ENCODE data around the gene HTR6. TPM values are rescaled to one million over a fixed set of nuclear protein-coding genes. Genes with fewer than 3 reads are reported as not detected.
A peak's percentile ranks its signal among the peaks of the same experiment; 100 is the strongest.

The HTR6 gene
- not detected in 2 replicates for total RNA-seq (2022)
- percentile 6 among the genes with signal in this experiment for Bru-seq, nascent RNA
- BruChase-seq, experiment 1, labeled RNA remaining after a 6-hour chase = percentile 9 among the genes with signal in this experiment
- BruChase-seq, experiment 2, labeled RNA remaining after a 2-hour chase = percentile 17 among the genes with signal in this experiment
- long read RNA-seq = 0 reads

- TF ChIP-seq CTCF (IDR thresholded peaks at IDR 0.05; ENCODE audit: unreplicated experiment) = no peak
- no peak for DNase-seq
- H3K27me3 Mint-ChIP-seq (ENCODE audit: unreplicated experiment) = peaks cover 68% of the 10 kb centered on the region
- H3K36me3 Mint-ChIP-seq (ENCODE audit: insufficient read depth, unreplicated experiment) = no peaks in the 10 kb centered on the region
- no peak within 1 kb of the TSS for H3K27ac Mint-ChIP-seq (ENCODE audit: unreplicated experiment)
- H3K9me3 Mint-ChIP-seq (ENCODE audit: low read depth, unreplicated experiment) = no peaks in the 10 kb centered on the region
- CTCF ChIA-PET = no interaction called here
- no TSS peak for BruUV-seq (replicated peaks)
- peak within 1 kb of the TSS; percentile 54 for H3K4me3 Mint-ChIP-seq (ENCODE audit: low read depth, unreplicated experiment)
- intact Hi-C loops (cut with micrococcal nuclease; ENCODE audit: unreplicated experiment) = no loop called here
- peaks cover 2% of the 10 kb centered on the region for H3K4me1 Mint-ChIP-seq (ENCODE audit: low read depth, unreplicated experiment)
Measured at GRCh38 chr1:19664453-19665185, at the start of gene HTR6. Gene HTR6, plus strand, starts transcription at chr1:19664875. Its CDS starts 879 bp downstream, at chr1:19665754.

GRCh38 chr1:19615438-19615837 is 49.2 kb upstream of the HTR6 start:
- H3K4me3 Mint-ChIP-seq (ENCODE audit: low read depth, unreplicated experiment) = no peak overlapping the region
- H3K36me3 Mint-ChIP-seq (ENCODE audit: insufficient read depth, unreplicated experiment) = peaks cover 17% of the 10 kb centered on the region
- CTCF ChIA-PET = no interaction called here
- H3K4me1 Mint-ChIP-seq (ENCODE audit: low read depth, unreplicated experiment) = peaks cover 21% of the 10 kb centered on the region
- intact Hi-C loops (cut with micrococcal nuclease; ENCODE audit: unreplicated experiment) = no loop called here
- TF ChIP-seq CTCF (IDR thresholded peaks at IDR 0.05; ENCODE audit: unreplicated experiment) = no peak
- no TSS peak for BruUV-seq (replicated peaks)
- H3K9me3 Mint-ChIP-seq (ENCODE audit: low read depth, unreplicated experiment) = no peaks in the 10 kb centered on the region
- DNase-seq = no peak
- H3K27ac Mint-ChIP-seq (ENCODE audit: unreplicated experiment) = peak overlapping the region; percentile 3
- no peaks in the 10 kb centered on the region for H3K27me3 Mint-ChIP-seq (ENCODE audit: unreplicated experiment)

GRCh38 chr1:19616489-19616888 is 48.2 kb upstream of the HTR6 start:
- Mint-ChIP-seq H3K4me3 (ENCODE audit: low read depth, unreplicated experiment) (no peak overlapping the region), H3K9me3 (ENCODE audit: low read depth, unreplicated experiment) (no peaks in the 10 kb centered on the region), H3K27ac (ENCODE audit: unreplicated experiment) (peak overlapping the region; percentile 84), H3K36me3 (ENCODE audit: insufficient read depth, unreplicated experiment) (peaks cover 17% of the 10 kb centered on the region), H3K4me1 (ENCODE audit: low read depth, unreplicated experiment) (peaks cover 21% of the 10 kb centered on the region), H3K27me3 (ENCODE audit: unreplicated experiment) (no peaks in the 10 kb centered on the region)
- TF ChIP-seq CTCF (IDR thresholded peaks at IDR 0.05; ENCODE audit: unreplicated experiment) = no peak
- BruUV-seq (replicated peaks) = no TSS peak
- DNase-seq = no peak
- intact Hi-C loops (cut with micrococcal nuclease; ENCODE audit: unreplicated experiment) = no loop called here
- CTCF ChIA-PET = no interaction called here

GRCh38 chr1:19617376-19617775 is 47.3 kb upstream of the HTR6 start:
- Mint-ChIP-seq H3K4me3 (ENCODE audit: low read depth, unreplicated experiment) (no peak overlapping the region), H3K4me1 (ENCODE audit: low read depth, unreplicated experiment) (peaks cover 21% of the 10 kb centered on the region), H3K36me3 (ENCODE audit: insufficient read depth, unreplicated experiment) (peaks cover 17% of the 10 kb centered on the region), H3K27me3 (ENCODE audit: unreplicated experiment) (no peaks in the 10 kb centered on the region), H3K9me3 (ENCODE audit: low read depth, unreplicated experiment) (no peaks in the 10 kb centered on the region), H3K27ac (ENCODE audit: unreplicated experiment) (peak overlapping the region; percentile 84)
- TF ChIP-seq CTCF (IDR thresholded peaks at IDR 0.05; ENCODE audit: unreplicated experiment) = no peak
- CTCF ChIA-PET = no interaction called here
- no TSS peak for BruUV-seq (replicated peaks)
- DNase-seq = no peak
- intact Hi-C loops (cut with micrococcal nuclease; ENCODE audit: unreplicated experiment) = no loop called here
